GM19099 (cell line): ENCODE measurements around the gene PRKN.

Experiments used
- POLR2A ChIP-seq: IDR thresholded peaks from 3 replicates; pipeline ENCODE4 v1.6.1; 2011; ENCODE audit warnings: low read depth; ENCODE audit not compliant: insufficient read length; ENCODE audit errors: extremely low read depth

PRKN gene

DNA sequence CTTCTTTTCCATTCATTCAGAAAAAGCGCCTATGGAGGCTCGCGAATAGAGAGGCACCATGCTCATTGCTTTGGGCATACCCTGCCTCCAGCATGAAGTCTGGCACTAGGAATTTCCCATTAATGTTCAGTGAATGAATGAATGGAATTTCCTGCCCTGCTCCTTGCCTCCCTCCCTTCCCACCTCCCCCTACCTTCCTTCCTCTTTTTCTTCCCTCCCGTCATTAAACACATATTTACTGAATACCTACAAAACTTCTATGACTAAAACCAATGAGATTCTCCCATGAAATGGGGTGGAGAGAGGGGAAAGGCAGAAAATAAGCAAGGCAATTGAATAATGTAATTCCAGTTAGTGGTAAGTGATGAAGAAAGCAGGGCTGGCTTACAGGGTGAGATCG, 1239.9 kb downstream of the PRKN start:
- TF ChIP-seq POLR2A, result no peak

GRCh38 chr6:161487217-161487531, 1240.4 kb downstream of the PRKN start:
- no peak for TF ChIP-seq POLR2A

- no peak for TF ChIP-seq POLR2A
These were observed 1241.0 kb downstream of the PRKN start for GRCh38 chr6:161486361-161487216.

GRCh38 chr6:161482517-161482858, 1245.1 kb downstream of the PRKN start:
- TF ChIP-seq POLR2A, result no peak

DNA sequence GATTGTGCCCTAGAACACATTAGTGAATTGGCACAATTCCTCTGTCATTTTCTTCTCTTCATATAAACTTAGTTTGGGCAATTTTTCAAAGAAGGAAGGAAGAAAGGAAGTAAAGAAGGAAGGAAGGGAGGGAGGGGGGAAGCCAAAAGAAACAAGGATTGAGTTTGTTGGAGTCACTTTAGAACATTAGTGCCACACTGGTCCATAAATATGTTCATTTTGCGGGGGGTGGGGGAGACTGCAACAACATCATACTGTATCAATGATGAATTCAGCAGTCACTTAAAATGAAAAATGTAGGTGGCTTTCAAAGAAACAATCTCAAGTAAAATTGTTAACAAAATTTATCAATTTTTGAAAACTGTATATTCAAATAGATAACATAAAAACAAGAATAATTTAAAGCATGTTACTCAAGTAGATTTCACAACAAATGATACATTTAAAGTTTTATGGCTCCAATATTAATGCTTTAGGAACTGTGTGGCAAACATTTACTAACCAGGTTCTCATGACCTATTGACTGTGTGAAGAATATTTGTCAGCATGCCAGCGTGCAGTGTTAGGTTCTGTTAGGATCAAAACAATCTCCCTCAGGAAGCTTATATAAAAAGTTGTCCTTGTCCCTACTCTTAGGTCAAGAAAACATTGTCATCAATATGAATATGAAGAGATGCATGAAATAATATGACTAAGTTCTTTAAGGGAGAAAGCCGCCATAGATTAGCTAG, 1245.6 kb downstream of the PRKN start:
- no peak for TF ChIP-seq POLR2A

DNA sequence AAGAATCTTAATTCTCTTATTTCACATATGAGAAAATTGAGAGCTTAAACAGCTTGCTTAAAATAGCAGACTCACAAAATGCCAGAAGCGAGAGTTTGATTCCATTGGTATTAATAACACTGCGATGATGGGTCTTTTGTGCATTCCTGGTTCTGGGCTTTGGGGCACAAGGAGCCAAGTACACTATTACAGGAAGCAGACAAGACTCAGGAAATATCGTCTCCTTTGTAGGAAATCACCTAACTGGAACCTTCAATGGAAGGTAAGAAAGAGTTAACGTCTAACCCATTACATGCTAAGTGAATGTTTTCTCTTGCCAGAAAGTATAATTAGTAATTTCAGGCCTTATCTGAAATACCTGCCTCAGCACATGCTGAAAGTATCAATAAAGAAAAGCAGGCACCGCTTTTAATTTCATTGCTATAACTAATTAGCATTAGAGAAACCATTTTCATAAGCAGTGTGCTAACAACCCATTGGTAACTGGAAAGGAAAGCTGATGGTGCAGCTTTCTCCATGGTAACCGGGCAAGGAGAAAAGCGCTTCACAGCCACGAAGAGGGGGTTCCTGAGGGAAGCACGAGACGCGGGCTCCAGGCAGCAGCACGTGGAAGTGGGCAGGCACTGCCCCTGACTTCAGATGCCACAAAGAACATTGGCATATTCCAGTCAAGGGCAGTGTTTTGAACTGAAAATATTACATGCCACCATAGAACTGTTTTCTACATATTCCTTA, 1247.0 kb downstream of the PRKN start:
- no peak for TF ChIP-seq POLR2A

- no peak for TF ChIP-seq POLR2A
These were observed 1248.2 kb downstream of the PRKN start for GRCh38 chr6:161479376-161479775.

DNA sequence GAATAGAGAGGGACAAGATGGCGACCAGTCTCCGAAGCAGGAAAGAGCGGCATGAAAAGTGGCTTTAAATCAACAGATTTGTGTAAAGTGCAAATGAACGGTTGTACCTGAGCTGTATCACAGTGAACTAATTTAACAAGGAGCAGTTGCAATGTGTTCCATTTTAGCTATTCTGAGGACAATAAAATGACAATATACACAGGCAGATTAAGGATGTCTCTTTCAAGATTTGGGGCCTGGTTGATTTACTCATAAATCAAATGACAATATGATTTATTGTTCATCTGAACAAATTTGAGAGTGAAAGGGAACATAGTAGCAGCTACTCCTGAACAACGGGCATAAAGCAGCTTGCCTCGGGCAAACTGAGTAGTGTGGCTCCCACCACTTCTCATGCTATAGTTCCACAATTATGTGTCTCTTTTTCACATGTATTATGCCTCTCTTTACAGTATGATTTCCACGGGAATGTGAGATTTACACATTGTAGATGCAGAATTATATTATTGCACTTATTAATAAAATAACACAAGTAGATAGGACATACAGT, 1249.6 kb downstream of the PRKN start:
- TF ChIP-seq POLR2A, result no peak

DNA sequence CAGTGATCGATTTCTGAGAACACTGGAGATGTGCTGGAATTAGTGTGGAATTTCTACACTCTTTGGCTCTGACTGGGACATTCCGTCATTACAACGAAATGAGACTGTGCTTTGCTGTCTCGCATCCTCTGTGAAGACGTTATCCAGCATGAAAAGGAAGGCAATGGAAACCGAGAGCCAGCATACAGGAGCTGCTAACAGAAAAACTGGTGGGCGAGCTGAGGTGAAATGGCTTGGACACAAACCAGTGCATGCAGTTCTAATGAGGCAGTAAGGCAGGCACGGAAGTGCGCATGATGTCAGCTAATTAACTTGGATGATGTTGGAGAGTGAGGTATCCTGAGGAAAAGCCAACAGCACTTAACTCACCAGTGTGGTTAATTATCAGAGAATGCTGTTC, 1250.9 kb downstream of the PRKN start:
- no peak for TF ChIP-seq POLR2A

DNA sequence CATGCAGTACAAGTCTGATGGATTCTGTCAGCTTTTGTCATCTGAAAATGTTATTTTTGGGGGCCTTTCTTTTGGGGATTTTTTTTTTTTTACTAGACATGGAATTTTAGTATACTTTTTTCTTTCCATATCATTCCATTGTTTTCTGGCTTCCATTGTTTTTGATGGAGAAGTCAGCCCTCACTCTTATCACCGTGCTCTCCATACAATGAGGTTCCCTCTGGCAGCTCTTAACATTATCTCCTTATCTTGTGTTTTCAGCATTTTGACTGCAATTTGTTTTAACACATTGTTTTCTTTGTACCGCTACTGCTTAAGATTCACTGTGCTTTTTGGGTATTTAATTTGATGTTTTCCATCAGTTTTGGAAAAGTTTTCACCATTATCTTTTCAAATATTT, 1262.2 kb downstream of the PRKN start:
- TF ChIP-seq POLR2A, result no peak

DNA sequence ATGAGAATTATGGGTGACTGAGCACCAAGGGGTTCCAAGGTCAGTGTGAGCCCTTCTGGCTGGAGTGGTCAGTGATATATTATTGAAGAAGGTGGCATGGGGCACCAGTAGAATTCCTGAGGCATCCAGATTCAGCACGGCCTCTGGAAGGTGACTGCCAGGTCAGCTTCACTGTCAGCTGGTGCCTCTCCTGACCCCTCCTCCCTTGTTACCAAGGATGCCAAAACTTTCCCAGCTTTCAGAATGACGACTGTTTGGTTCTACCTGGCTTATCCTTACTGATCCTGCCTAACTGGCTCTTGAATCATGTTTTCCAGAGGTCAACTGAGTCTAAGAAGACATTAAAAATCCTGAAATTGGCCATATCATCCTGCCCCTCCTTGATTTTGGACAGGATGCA, 1264.5 kb downstream of the PRKN start:
- no peak for TF ChIP-seq POLR2A

GRCh38 chr6:161462148-161462547, 1265.4 kb downstream of the PRKN start:
- no peak for TF ChIP-seq POLR2A

DNA sequence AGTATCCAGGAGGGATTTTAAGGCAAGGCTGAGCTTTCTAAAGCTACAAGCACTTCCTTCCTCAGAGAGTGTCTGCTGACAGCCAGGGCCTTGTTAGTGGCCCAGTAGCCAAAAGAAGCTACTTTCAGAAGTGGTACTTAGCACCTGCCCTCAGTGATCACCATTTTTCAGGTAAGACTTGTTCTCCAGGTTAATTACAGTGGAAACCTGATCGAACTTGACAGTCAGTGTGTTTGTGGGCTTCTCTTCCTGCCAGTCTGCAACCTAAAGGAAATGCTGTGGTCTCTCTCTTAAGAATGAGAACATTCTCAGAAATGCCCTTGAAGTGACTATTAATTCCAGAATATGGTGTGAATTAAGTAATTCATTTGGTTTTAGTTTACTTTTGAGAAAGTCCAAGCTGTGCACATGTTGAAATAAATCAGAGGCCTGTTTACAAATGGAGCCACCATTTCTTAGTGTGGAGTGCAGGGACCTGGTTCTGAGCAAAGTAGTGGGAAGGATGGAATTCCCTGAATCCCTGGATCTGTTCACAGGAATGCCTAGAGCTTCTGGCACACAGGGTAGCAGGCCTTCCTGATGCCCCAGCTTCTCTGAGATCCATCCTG, 1268.5 kb downstream of the PRKN start:
- no peak for TF ChIP-seq POLR2A

- TF ChIP-seq POLR2A, result no peak
These were observed 1269.2 kb downstream of the PRKN start for GRCh38 chr6:161458201-161458951.
